Neutrophil (primary cell): ENCODE measurements around the gene RNF113A.

ENCODE experiments used
- H3K27ac ChIP-seq: fragments of 200-600 bp; sonication (generic); 2 replicates; pipeline ENCODE4 v1.5.1; 2016; ENCODE audit warnings: mild to moderate bottlenecking, moderate library complexity
- H3K27me3 ChIP-seq: fragments of 200-600 bp; sonication (generic); 2 replicates; pipeline ENCODE4 v1.6.0; 2016; ENCODE audit warnings: mild to moderate bottlenecking
- H3K36me3 ChIP-seq: fragments of 200-600 bp; sonication (generic); 2 replicates; pipeline ENCODE4 v1.5.1; 2017
- H3K4me1 ChIP-seq, 2 experiments: fragments of 200-600 bp in 1 of 2; sonication (generic) in 1 of 2; 1 replicate in 1 of 2; 2 replicates in 1 of 2; pipeline versions ENCODE4 v1.5.1 to v1.6.1; 2013 to 2016; ENCODE audit warnings: low read depth in 1 of 2, low read length in 1 of 2, mild to moderate bottlenecking in 1 of 2, moderate library complexity in 1 of 2; ENCODE audit not compliant: control insufficient read depth in 1 of 2, insufficient read depth in 1 of 2
- H3K4me3 ChIP-seq, 2 experiments: fragments of 200-600 bp in 1 of 2; sonication (generic) in 1 of 2; 1 replicate in 1 of 2; 2 replicates in 1 of 2; pipeline ENCODE4 v1.5.1; 2013 to 2016; ENCODE audit warnings: low read depth in 1 of 2, low read length in 1 of 2, mild to moderate bottlenecking in 1 of 2, moderate library complexity in 1 of 2
- H3K9me3 ChIP-seq: fragments of 200-600 bp; sonication (generic); 2 replicates; pipeline ENCODE4 v1.5.1; 2016
- TF ChIP-seq, protein P1 (sequence below): fragments of 200-600 bp; sonication (generic); IDR thresholded peaks from 2 replicates; pipeline ENCODE4 v1.5.1; 2016; ENCODE audit warnings: antibody characterized with exemption

The RNF113A gene

DNA sequence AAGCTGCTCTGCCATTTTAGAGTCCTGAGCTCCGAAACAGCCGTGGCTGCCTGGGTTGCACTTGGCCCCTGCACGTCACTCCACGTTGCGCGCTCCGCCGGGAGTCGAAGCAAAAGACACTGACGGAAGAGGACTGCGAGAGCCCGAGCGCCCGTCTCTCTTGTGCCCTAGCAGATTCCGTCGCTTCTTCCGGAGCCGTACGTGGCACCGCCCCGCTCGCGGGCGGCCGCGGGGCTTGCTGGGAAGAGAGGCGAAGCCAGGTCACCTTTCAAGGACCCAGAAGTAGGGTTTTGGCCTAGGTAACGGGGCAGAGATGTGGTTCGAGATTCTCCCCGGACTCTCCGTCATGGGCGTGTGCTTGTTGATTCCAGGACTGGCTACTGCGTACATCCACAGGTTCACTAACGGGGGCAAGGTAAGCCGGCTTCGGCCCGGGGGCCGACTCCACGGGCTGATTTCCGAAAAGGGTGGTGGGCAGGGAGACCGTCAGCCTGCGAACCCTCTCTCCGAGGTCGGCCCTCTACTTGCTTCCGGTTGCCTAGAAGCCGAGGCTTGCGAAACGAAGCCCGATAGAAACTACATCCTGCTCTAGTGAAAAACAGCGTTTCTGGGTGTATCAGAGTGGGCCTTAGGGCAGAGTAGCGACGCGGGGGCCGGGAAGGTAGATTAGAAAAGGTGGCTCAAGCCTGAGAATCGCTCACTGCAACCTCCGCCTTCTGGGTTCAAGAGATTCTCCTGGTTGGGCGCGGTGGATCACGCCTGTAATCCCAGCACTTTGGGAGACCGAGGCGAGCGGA lies at the start of gene RNF113A, which contains the start of gene NDUFA1:
Gene RNF113A, minus strand, starts transcription at position 135 of the 797 bp plus-strand sequence. Its CDS starts 120 bp downstream, at position 15.
Gene NDUFA1, plus strand, starts transcription at position 234 of the 797 bp plus-strand sequence. Its CDS starts 80 bp downstream, at position 314.
- Histone ChIP-seq H3K4me1 (peaks cover 15 to 16% of the 10 kb centered on the region in 2 experiments), H3K27ac (peak within 1 kb of the TSS; percentile 94), H3K36me3 (peaks cover 2% of the 10 kb centered on the region), H3K9me3 (no peaks in the 10 kb centered on the region), H3K27me3 (no peaks in the 10 kb centered on the region), H3K4me3 (peak within 1 kb of the TSS; percentile 69 to 76)
- TF ChIP-seq, protein P1, sequence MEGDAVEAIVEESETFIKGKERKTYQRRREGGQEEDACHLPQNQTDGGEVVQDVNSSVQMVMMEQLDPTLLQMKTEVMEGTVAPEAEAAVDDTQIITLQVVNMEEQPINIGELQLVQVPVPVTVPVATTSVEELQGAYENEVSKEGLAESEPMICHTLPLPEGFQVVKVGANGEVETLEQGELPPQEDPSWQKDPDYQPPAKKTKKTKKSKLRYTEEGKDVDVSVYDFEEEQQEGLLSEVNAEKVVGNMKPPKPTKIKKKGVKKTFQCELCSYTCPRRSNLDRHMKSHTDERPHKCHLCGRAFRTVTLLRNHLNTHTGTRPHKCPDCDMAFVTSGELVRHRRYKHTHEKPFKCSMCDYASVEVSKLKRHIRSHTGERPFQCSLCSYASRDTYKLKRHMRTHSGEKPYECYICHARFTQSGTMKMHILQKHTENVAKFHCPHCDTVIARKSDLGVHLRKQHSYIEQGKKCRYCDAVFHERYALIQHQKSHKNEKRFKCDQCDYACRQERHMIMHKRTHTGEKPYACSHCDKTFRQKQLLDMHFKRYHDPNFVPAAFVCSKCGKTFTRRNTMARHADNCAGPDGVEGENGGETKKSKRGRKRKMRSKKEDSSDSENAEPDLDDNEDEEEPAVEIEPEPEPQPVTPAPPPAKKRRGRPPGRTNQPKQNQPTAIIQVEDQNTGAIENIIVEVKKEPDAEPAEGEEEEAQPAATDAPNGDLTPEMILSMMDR = no peak

DNA sequence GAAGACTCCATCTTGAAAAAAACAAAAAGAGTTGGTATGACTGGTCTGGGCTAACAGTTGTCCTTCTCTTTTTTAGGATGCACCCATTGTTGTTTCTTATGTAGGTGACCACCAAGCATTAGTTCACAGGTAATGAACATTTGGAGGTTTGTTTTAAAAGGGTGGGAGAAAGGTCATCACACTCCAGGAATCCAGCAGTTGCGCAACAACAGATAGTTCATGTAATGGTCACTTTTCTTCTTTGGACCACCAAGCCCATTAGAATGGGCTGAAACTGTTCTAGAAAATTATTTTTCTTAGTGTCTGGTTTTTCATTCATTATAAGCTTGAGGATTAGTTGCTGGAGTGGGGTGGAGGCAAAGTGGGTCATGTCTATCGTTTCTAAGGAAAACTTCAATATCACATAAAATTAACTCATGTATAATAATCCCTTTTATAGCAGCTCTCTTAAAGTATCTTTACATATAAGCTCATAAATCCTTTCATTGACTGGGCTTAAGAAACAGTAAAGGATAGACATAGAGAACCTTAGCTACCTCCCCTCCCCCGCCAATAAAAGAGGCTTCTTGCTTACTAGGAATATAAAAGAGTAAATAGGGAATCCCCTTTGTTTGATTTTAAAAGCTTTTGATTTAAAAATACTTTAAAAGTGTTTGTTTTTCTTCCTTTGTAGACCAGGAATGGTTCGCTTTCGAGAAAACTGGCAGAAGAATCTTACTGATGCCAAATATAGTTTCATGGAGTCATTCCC lies 48.5 kb upstream of the RNF113A start:
- H3K9me3 ChIP-seq = no peaks in the 10 kb centered on the region
- TF ChIP-seq, protein P1 = no peak
- H3K4me1 ChIP-seq = no peaks in the 10 kb centered on the region
- no peaks in the 10 kb centered on the region for H3K27me3 ChIP-seq
- H3K36me3 ChIP-seq = peaks cover 15% of the 10 kb centered on the region
- H3K4me3 ChIP-seq = no peak overlapping the region
- no peak overlapping the region for H3K27ac ChIP-seq

DNA sequence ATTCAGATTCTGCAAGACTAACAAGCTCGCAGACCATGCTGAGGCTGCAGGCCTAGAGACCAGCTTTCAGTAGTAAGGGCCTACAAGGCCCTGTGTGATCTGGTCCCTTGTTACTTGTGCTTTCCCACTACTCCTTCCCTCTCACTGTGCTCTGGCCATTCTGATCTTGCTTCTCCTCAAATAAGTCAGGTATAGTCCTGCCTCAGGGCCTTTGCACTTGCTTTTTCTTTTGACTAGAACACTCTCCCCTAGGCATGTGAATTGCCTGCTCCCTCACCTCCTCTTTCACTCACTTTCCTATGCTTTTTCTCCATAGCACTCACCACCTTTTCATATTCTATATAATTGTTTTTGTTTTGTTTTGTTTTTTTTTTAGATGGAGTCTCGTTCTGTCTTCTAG lies 46.3 kb upstream of the RNF113A start:
- Histone ChIP-seq H3K36me3 (no peaks in the 10 kb centered on the region), H3K27me3 (no peaks in the 10 kb centered on the region)
- TF ChIP-seq, protein P1 = no peak

DNA sequence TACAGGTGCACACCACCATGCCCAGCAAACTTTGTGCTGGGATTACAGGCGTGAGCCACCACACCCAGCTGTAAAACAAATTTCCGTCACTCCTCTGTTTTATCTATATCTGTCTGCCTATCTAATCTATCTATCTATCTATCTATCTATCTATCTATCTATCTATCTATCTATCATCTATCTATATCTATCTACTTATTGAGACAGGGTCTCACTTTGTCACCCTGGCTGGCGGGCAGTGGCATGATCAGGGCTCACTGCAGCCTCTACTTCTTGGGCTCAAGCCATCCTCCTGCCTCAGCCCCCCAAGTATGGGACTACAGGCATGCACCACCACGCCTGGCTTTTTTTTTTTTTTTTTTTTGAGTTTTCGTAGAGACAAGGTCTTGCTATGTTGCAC lies 44.8 kb upstream of the RNF113A start:
- H3K9me3 ChIP-seq = no peaks in the 10 kb centered on the region
- no peaks in the 10 kb centered on the region for H3K4me1 ChIP-seq
- H3K36me3 ChIP-seq = no peaks in the 10 kb centered on the region
- no peaks in the 10 kb centered on the region for H3K27me3 ChIP-seq
- H3K4me3 ChIP-seq = no peak overlapping the region
- TF ChIP-seq, protein P1 = no peak
- H3K27ac ChIP-seq = no peak overlapping the region

More for the DNA sequence above, 46.3 kb upstream of the RNF113A start:
- H3K4me3 ChIP-seq = no peak overlapping the region
- H3K4me1 ChIP-seq = no peaks in the 10 kb centered on the region
- no peak overlapping the region for H3K27ac ChIP-seq
- no peaks in the 10 kb centered on the region for H3K9me3 ChIP-seq

DNA sequence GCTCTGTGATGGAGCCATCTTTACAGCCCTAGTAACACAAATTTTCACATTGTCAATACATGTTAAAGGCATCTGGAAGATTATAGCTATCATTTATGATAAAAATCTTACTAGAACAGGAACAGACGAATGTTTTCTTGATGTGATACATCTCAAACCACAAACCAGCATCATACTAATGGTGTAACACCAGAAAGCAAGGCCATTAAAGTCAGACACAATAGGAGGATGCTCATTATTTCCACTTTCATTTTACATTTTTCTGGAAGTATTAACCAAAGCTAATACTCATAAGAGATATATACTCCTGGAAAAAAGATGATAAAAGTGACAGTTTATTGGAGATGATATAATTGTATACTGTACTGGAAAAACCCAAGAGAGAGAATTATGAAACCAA lies 29.4 kb upstream of the RNF113A start:
- no peak overlapping the region for H3K4me3 ChIP-seq
- no peaks in the 10 kb centered on the region for H3K36me3 ChIP-seq
- TF ChIP-seq, protein P1 = no peak

More for the DNA sequence above, 29.4 kb upstream of the RNF113A start:
- Histone ChIP-seq H3K4me1 (no peaks in the 10 kb centered on the region), H3K27ac (no peak overlapping the region), H3K27me3 (no peaks in the 10 kb centered on the region), H3K9me3 (no peaks in the 10 kb centered on the region)
